ENCODE results near the gene ADTRP. TPM values are rescaled to one million over a fixed set of nuclear protein-coding genes. Genes with fewer than 3 reads are reported as not detected.

The ADTRP gene
- total and polyA plus RNA-seq, 8 donors = 0.09 to 0.44 (median 0.24) TPM; not detected in 3

DNA sequence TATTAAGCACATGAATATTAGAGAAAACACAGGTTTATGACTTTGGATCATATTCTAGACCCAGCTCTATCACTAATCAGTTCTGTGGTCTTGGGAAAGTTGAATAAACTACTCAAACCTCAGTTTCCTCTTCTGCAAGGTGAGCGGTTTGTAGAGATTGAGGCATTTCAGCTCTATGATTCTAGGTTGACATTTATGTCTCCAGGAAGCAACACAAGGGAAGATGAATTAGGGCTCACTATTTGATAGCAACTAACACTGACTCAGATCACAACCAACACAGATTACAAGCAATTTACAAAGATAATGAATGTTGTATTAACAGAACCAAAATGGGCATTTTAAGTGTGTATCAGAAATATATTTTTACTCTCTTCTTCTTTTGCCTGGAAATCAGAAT, 21.9 kb downstream of the ADTRP start:
- DNase-seq = no peak
- TF ChIP-seq, protein P1, sequence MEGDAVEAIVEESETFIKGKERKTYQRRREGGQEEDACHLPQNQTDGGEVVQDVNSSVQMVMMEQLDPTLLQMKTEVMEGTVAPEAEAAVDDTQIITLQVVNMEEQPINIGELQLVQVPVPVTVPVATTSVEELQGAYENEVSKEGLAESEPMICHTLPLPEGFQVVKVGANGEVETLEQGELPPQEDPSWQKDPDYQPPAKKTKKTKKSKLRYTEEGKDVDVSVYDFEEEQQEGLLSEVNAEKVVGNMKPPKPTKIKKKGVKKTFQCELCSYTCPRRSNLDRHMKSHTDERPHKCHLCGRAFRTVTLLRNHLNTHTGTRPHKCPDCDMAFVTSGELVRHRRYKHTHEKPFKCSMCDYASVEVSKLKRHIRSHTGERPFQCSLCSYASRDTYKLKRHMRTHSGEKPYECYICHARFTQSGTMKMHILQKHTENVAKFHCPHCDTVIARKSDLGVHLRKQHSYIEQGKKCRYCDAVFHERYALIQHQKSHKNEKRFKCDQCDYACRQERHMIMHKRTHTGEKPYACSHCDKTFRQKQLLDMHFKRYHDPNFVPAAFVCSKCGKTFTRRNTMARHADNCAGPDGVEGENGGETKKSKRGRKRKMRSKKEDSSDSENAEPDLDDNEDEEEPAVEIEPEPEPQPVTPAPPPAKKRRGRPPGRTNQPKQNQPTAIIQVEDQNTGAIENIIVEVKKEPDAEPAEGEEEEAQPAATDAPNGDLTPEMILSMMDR (IDR thresholded peaks at IDR 0.05) = no peak
- WGBS, 2 donors = 91 to 96% methylated on average over 1 of the region's 1 CpG
- intact Hi-C loops (cut with DNase I) = no loop called here
- H3K4me3 ChIP-seq = no peak overlapping the region
- ATAC-seq = no peak
- no peak for FAIRE-seq
- H3K27me3 ChIP-seq = no peaks in the 10 kb centered on the region
- H3K36me3 ChIP-seq = no peaks in the 10 kb centered on the region
- no peak overlapping the region for H3K27ac ChIP-seq
- H3K9me3 ChIP-seq = no peaks in the 10 kb centered on the region
- H3K4me1 ChIP-seq = peaks cover 0 to 14% (median 9%) of the 10 kb centered on the region in 3 donors

DNA sequence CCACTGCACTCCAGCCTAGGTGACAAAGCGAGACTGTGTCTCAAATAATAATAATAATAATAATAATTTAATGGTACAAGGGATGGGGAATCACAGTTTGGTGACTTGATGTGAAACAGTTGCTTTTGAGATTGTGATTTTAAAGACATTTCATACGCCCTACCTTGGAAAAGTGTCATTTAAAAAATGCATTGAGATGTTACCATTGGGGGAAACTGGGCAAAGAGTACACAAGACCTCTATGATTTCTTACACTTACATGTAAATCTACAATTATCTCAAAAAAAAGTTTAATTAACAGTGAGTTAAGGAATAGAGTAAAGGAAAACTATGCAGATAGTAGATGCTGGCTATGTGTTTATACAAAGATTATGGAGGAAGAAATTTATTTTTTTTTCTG, 22.3 kb downstream of the ADTRP start:
- FAIRE-seq = no peak
- H3K27ac ChIP-seq = no peak overlapping the region
- no peak for ATAC-seq
- H3K27me3 ChIP-seq = no peaks in the 10 kb centered on the region
- 93 to 95% methylated on average over 2 of the region's 2 CpGs for WGBS, 2 donors
- H3K4me3 ChIP-seq = no peak overlapping the region
- intact Hi-C loops (cut with DNase I) = no loop called here
- no peaks in the 10 kb centered on the region for H3K36me3 ChIP-seq
- TF ChIP-seq, protein P1 (IDR thresholded peaks at IDR 0.05) = no peak
- DNase-seq = no peak
- H3K9me3 ChIP-seq = no peaks in the 10 kb centered on the region
- H3K4me1 ChIP-seq = peaks cover 0 to 12% (median 9%) of the 10 kb centered on the region in 3 donors

DNA sequence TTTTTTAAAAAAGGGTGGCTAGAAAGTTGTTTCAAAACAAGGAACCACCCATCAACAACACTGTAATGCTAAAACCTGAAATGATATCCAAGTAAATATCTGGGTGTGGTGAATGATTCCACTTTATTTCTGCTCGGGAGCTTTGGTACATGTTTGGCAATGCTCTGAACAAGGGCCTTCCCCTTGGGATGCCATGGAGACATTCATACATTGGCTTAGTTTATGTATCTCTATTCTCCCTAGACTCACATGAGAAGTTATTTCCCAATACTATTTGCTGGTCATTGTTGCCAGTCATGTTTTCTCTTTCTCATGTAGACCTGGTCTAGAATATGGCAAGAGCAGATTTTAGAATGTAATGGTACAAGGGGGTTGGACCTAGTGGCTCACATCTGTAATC, 22.9 kb downstream of the ADTRP start:
- no peaks in the 10 kb centered on the region for H3K36me3 ChIP-seq
- no peaks in the 10 kb centered on the region for H3K27me3 ChIP-seq
- H3K4me1 ChIP-seq = peaks cover 0 to 14% (median 9%) of the 10 kb centered on the region in 3 donors
- 93 to 100% methylated on average over 1 of the region's 1 CpG for WGBS, 2 donors
- H3K9me3 ChIP-seq = no peaks in the 10 kb centered on the region
- H3K27ac ChIP-seq = no peak overlapping the region
- TF ChIP-seq, protein P1 (IDR thresholded peaks at IDR 0.05) = no peak
- no peak overlapping the region for H3K4me3 ChIP-seq
- no peak for FAIRE-seq
- ATAC-seq = no peak
- no peak for DNase-seq
- intact Hi-C loops (cut with DNase I) = no loop called here

DNA sequence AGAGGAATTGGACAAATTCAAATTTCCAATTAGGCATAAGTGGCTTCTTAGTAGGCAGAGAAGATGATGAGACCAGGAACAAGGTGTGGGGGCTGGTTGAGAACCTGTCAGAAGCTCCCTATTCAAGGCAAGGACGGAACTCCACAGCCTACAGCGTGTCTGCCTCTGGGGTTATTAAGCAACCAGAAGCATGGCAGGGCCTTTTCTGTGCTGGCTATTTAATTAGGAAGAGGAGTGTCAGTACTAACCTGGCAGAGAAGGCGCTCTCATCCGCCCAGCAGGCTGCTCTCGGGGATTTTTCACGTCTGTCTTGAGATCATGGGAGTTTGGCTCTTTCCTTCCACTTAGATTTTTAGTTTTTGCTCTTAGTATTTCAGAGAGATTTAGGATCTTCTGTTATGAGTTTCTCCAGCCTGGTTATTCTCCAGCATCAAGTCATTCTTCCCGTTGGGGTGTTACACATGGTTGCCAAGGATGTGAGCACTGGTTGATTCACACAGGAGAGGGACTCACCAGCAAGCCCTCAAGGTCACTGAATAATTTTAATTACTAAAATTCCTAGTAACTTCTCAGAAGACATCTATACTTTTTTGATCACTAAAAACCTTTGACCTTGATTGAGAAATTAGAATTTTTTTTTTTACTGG, 23.9 kb downstream of the ADTRP start:
- Histone ChIP-seq H3K4me1 (peaks cover 4 to 8% (median 7%) of the 10 kb centered on the region in 3 donors), H3K9me3 (no peaks in the 10 kb centered on the region), H3K27ac (no peak overlapping the region), H3K36me3 (no peaks in the 10 kb centered on the region), H3K27me3 (no peaks in the 10 kb centered on the region), H3K4me3 (no peak overlapping the region)
- no peak for FAIRE-seq
- peak in 1 of 4 donors; percentile 27 for ATAC-seq
- DNase-seq = no peak
- 82 to 83% methylated on average over 7 of the region's 7 CpGs for WGBS, 2 donors
- TF ChIP-seq, protein P1 (IDR thresholded peaks at IDR 0.05) = no peak
- intact Hi-C loops (cut with DNase I) = no loop called here

DNA sequence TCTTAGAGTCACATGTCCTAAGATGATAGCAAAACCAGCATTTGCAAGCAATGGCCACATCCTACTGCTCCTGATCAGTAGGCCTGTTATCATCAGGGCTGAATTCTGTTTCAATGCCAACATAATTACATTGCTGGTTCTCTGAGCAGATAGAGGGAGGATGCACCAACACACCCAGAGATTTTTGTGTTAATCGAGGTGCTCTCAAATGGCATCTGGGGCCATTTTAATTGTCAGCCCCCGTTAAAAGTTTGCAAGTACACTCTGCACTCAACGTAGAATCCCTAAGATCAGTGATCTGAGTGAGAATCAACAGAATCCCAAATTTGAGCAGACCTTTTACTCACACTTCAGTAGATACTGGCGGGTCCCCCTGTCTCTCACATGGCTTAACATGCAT, 24.8 kb downstream of the ADTRP start:
- no peak for FAIRE-seq
- Histone ChIP-seq H3K36me3 (no peaks in the 10 kb centered on the region), H3K4me1 (peaks cover 3 to 7% (median 6%) of the 10 kb centered on the region in 3 donors), H3K27ac (no peak overlapping the region), H3K27me3 (no peaks in the 10 kb centered on the region), H3K4me3 (no peak overlapping the region), H3K9me3 (no peaks in the 10 kb centered on the region)
- TF ChIP-seq, protein P1 (IDR thresholded peaks at IDR 0.05) = no peak
- intact Hi-C loops (cut with DNase I) = no loop called here
- ATAC-seq = no peak
- no peak for DNase-seq
- WGBS, 2 donors = 94% methylated on average over 4 of the region's 4 CpGs
